ENCODE results near the gene FOXP1. TPM values are rescaled to one million over a fixed set of nuclear protein-coding genes. Genes with fewer than 3 reads are reported as not detected.

FOXP1 gene
- total RNA-seq, 1 experiment from 2014 or later, result 75.3 TPM

GRCh38 chr3:71219744-71220638, 363.5 kb downstream of the FOXP1 start:
- peak overlapping the region in 2 of 3 experiments; percentile 3 to 75; a peak in 3 of 7 replicates for H3K27ac Mint-ChIP-seq
- no peaks in the 10 kb centered on the region for H3K27me3 Mint-ChIP-seq (ENCODE audit: low read depth)
- Histone ChIP-seq H4K5ac (ENCODE audit: insufficient read length, low read depth, low read length) (no peak overlapping the region), H4K8ac (replicated peaks; ENCODE audit: insufficient read length, low read depth, low read length) (no peak overlapping the region), H3K23ac (ENCODE audit: insufficient read length, low read depth, low read length) (no peak overlapping the region), H2BK120ac (ENCODE audit: low read depth, low read length, poor library complexity, severe bottlenecking) (no peak overlapping the region), H3K79me1 (ENCODE audit: insufficient read depth, low read depth, low read length, poor library complexity, severe bottlenecking) (no peaks in the 10 kb centered on the region), H2AK5ac (ENCODE audit: insufficient read length, low read length) (no peak overlapping the region), H3K14ac (ENCODE audit: insufficient read depth, low read length) (no peak overlapping the region), H3K4ac (ENCODE audit: low read depth, low read length) (no peak overlapping the region), H2BK15ac (ENCODE audit: low read depth, low read length) (no peak overlapping the region), H3K23me2 (ENCODE audit: insufficient read length, low read depth, low read length, poor library complexity, severe bottlenecking) (no peaks in the 10 kb centered on the region), H4K91ac (ENCODE audit: insufficient read length, low read depth, low read length) (no peak overlapping the region), H2BK12ac (ENCODE audit: insufficient read length, low read depth, low read length) (no peak overlapping the region), H3K4me2 (ENCODE audit: insufficient read depth, insufficient read length, low read length) (no peak overlapping the region), H3K56ac (ENCODE audit: insufficient read length, low read depth, low read length) (no peak overlapping the region), H3K9ac (ENCODE audit: extremely low read depth, insufficient read length, low read length) (no peak overlapping the region), H2AFZ (ENCODE audit: low read length) (no peak overlapping the region), H3K4me1 (ENCODE audit: insufficient read depth, low read length) (peaks cover 6% of the 10 kb centered on the region; the same call in 1 of the 2 replicates), H3K27me3 (ENCODE audit: insufficient read depth, low read length) (no peaks in the 10 kb centered on the region), H3K27ac (ENCODE audit: insufficient read length, low read depth, low read length) (no peak overlapping the region), H4K20me1 (ENCODE audit: control insufficient read depth, insufficient read depth, insufficient read length) (no peaks in the 10 kb centered on the region), H3K18ac (ENCODE audit: insufficient read length, low read depth, low read length) (no peak overlapping the region), H3K79me2 (ENCODE audit: insufficient read depth, low read length) (no peaks in the 10 kb centered on the region), H3K9me3 (ENCODE audit: control insufficient read depth, low read depth, low read length) (no peaks in the 10 kb centered on the region), H3T11ph (ENCODE audit: low read length) (no peak overlapping the region), H2BK5ac (ENCODE audit: insufficient read length, low read length) (no peak overlapping the region), H2BK20ac (ENCODE audit: low read depth, low read length, poor library complexity, severe bottlenecking) (no peak overlapping the region)
- peaks cover 0 to 7% (median 4%) of the 10 kb centered on the region in 3 experiments; a peak in 3 of 7 replicates for H3K36me3 Mint-ChIP-seq (ENCODE audit: insufficient read depth in 1 of 3, low read depth in 3 of 3)
- no peak for DNase-seq
- WGBS (ENCODE audit: extremely low coverage, insufficient read length, low lambda C conversion rate), result no CpG with 5 or more reads among the region's 7 CpGs
- H3K4me1 Mint-ChIP-seq, result peaks cover 37 to 44% of the 10 kb centered on the region in 2 experiments
- TF ChIP-seq, protein P1, sequence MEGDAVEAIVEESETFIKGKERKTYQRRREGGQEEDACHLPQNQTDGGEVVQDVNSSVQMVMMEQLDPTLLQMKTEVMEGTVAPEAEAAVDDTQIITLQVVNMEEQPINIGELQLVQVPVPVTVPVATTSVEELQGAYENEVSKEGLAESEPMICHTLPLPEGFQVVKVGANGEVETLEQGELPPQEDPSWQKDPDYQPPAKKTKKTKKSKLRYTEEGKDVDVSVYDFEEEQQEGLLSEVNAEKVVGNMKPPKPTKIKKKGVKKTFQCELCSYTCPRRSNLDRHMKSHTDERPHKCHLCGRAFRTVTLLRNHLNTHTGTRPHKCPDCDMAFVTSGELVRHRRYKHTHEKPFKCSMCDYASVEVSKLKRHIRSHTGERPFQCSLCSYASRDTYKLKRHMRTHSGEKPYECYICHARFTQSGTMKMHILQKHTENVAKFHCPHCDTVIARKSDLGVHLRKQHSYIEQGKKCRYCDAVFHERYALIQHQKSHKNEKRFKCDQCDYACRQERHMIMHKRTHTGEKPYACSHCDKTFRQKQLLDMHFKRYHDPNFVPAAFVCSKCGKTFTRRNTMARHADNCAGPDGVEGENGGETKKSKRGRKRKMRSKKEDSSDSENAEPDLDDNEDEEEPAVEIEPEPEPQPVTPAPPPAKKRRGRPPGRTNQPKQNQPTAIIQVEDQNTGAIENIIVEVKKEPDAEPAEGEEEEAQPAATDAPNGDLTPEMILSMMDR (conservative IDR thresholded peaks at IDR 0.05), result no peak
- no peak overlapping the region for H3K4me3 Mint-ChIP-seq
- no peaks in the 10 kb centered on the region; a peak in 1 of 5 replicates for H3K9me3 Mint-ChIP-seq

Measured in H9 (cell line).